HG03135 (cell line): ENCODE data around the gene CGNL1.

Experiments used
- ATAC-seq: cut with Tn5 transposase; IDR thresholded peaks from one replicate; pipeline ENCODE4 v1.9.1; 2021; ENCODE audit warnings: mild to moderate bottlenecking, moderate library complexity; ENCODE audit not compliant: unreplicated experiment

CGNL1 gene

DNA sequence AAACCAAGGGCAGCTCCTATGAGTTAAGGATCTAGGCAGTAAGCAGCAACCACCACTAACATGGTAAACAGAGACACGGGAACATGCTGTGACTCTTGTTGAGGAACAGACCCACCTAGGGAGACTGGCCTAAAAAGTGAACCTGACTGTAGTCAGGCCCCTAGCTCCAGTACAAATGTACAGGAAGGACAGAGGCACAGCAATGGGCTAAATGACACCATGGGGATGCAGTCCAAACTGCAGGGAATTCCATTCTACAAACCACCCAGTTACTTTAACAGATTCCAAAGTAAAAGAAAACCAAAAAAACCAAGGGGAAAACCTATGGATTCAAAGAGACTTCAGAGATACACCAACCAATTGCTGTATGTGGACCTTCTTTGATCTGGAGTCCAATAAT lies 28.2 kb upstream of the CGNL1 start:
- ATAC-seq: no peak

DNA sequence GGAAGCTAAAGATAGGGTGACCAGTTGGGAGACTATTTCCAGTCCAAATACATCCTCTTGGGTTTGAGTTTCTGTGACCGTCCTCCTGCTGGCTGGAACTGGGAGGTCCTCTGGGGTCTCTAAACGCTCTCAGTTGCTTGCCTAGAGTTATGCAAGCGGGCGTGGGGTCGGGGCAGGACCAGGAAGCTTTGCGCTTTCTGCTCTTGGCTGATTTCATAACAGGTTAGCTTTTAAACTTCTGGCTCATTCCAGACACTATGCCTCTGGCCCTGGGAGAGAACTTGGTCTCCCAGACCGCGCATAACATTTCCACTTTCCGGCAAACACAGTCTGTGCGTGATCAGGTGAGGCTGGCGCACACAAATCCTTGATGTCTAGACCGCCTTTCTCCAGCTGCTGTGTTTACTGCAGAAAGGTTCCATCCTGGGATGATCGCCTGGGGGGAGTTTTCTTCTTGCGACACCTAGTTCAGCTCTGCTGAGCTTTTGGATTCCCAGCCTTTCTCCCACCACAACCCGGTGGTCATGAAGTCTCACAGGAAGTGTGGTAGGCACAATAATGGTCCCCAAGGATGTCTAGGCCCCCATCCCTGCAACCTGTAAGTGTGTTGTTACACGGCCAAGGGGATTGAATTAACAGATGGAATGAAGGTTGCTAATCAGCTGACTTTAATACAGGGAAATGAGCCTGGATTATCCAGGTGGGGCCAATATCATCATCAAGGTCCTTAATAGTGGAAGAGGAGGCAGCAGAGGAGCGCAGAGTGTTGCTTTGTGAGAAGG lies 23.6 kb upstream of the CGNL1 start:
- no peak for ATAC-seq

DNA sequence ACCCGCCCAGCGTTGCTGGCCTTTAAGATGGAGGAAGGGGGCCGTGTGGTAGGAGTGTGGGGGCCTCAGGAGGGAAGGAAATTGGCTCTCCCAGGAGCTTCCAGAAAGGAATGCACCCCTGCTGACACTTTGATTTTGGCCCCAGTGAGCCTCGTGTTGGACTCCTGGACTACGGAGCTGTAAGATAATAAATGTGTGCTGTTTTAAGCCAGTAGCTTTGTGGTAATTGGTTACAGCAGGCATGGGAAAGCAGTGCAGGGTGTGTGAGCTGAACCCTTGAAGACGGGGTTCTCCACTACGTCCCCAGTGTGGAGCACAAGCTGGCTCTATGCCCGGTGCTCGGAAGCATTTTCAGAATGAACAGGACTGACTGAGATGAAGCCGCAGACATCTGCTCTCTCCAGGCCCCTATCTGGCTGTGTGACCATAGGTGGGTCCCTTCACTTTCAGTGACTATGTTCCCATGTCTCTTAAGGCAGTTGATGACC lies 22.9 kb upstream of the CGNL1 start:
- ATAC-seq: no peak

GRCh38 chr15:57354436-57355123 lies 21.7 kb upstream of the CGNL1 start:
- no peak for ATAC-seq

DNA sequence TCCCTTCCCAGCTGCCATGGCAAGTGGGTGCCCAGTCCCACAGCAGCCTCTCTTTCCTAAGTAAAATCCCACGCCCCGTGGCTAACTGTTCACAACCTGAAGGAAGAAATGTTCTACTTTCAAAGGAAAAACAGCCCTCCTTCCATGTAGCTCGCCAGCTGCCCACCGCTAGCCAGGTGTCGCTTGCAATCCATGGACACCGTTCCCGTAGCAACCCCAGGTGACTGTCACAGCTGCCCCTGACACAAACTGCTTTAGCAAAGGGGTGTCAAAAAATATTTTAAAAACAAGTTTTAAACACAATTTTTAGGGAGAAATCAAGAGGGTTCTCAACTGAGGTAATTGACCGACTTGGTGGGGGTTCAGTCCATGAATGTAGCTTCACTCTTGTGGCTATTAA lies 21.0 kb upstream of the CGNL1 start:
- no peak for ATAC-seq

DNA sequence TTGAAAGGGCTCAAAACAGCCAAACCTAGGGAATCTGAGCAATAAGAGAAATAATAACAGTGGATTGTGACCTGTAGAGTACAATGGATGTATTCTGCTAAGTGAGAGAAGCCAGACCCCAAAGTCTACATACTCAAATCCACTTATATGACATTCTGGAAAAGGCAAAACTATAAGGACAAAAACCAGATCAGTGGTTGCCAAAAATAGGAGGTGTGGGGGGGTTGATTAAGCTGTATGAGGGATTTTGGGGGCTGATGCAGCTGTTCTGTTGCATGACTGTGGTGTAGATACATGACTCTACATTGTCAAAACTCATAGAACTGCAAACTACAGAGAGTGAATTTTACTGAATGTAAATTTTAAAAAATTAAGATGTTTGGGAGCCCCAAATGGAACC lies 20.1 kb upstream of the CGNL1 start:
- ATAC-seq: no peak

DNA sequence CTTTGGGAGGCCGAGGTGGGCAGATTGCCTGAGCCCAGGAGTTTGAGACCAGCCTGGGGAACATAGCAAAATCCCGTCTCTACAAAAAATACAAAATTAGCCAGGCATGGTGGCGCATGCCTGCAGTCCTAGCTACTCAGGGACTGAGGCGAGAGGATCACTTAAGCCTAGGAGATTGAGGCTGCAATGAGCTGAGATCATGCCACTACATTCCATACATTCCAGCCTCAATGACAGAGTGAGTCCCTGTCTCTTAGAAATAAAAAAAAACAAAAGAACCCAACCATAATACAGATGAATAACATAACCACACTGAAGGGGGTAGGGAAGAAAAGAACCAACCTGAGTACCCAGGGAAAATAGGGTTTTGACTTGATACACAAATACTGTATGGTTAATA lies 19.7 kb upstream of the CGNL1 start:
- ATAC-seq: no peak

DNA sequence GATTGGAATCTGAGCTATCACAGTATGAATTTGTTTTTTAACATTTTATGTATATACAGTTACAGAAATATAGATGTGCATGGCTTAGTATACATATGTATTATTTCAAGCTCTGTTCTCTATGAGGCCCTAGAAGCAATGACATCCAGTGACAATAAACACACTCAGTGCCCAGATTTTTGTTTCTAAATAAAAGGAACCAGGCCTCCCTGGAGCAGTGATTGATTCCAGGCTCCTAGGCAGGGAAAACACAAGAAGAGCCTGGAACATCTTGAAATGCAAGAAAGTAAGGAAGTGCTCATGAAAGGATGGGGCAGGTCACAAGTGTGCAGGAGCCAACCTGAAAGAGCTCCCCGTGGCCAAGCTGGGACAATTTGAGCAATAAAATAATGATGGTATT lies 18.5 kb upstream of the CGNL1 start:
- ATAC-seq: no peak

GRCh38 chr15:57358571-57358970 lies 17.7 kb upstream of the CGNL1 start:
- ATAC-seq: no peak

- ATAC-seq: no peak
These were observed 12.6 kb upstream of the CGNL1 start for GRCh38 chr15:57363661-57364060.

DNA sequence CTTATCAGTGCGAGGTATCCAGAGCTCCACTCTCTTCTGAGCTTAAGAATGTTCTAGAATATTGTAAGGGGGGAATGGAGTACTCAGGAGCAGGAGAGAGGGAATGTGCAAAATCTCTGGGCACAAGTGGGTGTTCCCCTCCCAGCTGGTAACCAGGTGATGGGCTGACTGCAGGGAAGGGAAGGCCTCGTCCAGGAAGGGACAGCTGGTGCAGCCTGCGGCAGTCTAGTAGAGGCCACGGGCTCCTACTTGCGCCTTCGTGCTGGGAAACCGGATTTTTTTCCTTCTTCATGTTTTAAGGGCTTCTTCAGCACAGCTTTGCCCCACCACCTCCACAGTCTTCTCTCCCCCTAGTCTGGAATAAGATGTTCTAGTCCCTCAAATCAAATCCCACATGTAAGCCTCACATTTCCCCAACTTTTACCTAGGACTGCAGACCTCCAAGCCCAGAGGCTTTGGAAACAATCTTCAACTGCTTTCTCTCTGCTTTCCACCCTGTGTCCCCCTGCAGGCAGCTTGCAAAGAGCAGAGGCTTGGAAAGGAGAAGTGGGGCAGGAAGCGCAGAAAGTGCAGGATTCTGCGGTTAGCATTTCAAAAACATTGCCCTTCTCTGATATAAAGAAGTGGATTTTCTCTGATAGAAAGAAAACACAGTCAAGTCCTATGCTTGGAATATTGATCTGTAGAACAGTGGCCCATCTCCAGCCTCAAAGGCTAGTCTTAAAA lies 11.9 kb upstream of the CGNL1 start:
- no peak for ATAC-seq

- no peak for ATAC-seq
These were observed 8.7 kb upstream of the CGNL1 start for GRCh38 chr15:57367556-57367955.

GRCh38 chr15:57370929-57371328 lies 5.4 kb upstream of the CGNL1 start:
- no peak for ATAC-seq

DNA sequence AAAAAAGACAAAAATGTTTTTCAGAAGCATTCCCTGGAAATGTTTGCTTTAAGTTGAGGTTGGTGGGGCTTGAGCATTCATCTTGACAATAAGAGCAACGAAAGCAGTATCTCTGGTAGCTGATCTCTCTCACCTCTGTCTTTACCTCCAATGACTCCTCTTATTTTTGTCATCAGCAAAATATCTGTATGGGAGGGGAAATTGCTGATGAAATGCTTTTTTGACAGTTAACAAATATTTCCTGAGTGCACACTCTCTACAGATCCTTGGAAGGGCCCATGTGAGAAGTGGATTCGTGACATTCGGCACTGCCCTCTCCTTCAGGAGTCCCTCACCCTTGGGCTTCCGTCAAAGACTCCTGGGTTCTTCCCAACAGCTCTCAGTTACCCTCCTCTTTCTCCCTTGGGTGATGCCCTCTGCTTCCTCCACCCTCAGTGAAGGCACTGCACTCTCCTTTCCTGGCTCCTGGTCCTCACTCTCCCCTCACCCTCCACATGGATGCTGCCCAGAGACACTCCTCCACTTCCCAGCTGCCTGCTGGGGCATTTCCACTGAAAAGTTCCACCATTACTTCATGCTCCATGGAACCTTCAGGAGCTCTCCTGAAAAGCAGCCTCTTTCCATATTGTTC lies 2.9 kb upstream of the CGNL1 start:
- no peak for ATAC-seq

DNA sequence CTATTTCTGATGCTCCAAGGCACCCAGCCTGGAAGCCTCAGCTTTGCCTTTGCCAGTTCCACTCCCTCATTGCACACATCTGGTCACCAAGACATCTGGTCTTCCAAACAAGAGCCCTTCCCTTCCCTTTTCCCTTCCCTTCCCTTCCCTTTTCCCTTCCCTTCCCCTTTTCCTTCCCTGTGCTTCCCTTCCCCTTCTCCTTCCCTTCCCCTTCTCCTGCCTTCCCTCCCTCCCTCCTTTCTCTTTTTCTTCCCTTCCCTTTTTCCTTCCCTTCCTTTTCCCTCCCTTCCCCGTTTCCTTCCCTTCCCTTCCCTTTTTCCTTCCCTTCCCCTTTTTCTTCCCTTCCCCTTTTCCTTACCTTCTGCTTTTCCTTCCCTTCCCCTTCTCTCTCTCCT lies 2.4 kb upstream of the CGNL1 start:
- no peak for ATAC-seq

DNA sequence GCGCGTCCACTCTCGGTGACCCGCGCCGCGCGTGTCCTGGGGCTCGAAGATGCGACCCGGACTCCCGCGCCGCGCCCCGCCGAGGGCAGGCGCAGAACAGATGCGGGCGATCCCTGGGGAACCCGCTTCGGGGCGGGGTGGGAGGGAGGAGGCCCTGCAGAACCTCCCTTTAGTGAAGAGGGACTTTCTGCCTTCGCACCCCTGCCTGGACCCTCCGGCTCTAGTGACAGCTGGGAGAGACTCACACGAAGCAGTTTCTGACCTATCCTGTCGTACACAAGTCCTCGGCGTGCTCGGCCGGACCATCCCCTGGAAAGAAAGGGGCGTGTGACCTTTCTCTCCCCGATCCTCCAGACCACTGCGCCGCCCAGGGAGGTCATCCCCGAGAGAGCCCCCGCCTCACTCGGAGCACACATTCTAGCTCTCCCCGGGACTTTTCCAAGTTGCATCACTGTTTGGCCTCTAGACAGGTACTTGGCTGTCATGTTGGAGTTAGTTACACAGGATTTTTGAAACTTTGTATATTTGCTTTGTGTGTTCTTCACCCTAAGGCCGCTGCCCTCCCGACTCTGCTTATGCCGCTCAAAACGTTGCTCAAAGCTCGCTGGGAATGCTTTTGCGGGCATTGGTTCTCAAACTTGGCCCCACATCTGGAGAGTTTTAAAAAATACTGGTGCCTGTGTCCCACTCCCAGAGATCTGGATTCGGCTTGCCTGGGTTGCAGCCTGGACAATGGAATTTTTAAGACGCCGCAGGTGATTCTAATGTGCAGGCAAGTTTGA lies 582 bp downstream of the CGNL1 start:
- ATAC-seq: no peak

DNA sequence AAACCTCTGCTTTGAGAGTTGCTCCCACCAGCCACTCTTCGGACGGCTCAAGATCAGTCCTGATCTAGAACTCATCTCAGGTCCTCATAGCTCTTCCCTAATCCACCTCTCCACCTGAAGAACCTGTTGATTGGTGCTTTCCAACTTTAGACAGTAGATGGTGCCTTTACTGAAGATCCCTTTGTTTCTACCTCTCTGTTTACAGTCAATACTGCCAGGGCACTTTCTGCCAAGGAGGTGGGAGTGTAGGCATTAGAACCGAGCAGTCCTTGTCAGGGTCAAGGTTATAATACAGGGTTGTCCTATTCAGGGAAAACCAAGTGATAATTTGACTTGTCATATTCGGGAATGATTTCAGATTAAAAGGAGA lies 1.2 kb downstream of the CGNL1 start:
- no peak for ATAC-seq

- no peak for ATAC-seq
These were observed 3.2 kb downstream of the CGNL1 start for GRCh38 chr15:57379487-57379886.

GRCh38 chr15:57380854-57381253 lies 4.5 kb downstream of the CGNL1 start:
- ATAC-seq: no peak

- ATAC-seq: no peak
These were observed 5.9 kb downstream of the CGNL1 start for GRCh38 chr15:57382215-57382614.

GRCh38 chr15:57382969-57383368 lies 6.7 kb downstream of the CGNL1 start:
- ATAC-seq: no peak
